GM10266 (cell line): Measurements from ENCODE around the gene HEXD.

ENCODE experiments used
- DNase-seq: peaks from one replicate; pipeline ENCODE4 v3.0.0; 2012; ENCODE audit errors: extremely low spot score
- CTCF ChIP-seq: IDR thresholded peaks from 2 replicates; pipeline ENCODE4 v1.5.1; 2012; ENCODE audit warnings: mild to moderate bottlenecking, low read depth; ENCODE audit not compliant: control insufficient read depth, insufficient read depth; ENCODE audit errors: missing control alignments

The HEXD gene

GRCh38 chr17:82440469-82440981, 22.4 kb downstream of the HEXD start:
- no peak for TF ChIP-seq CTCF
- peak; percentile 55 for DNase-seq

- no peak for TF ChIP-seq CTCF
- DNase-seq, result peak; percentile 40
These were observed 23.0 kb downstream of the HEXD start for GRCh38 chr17:82440991-82441627.

GRCh38 chr17:82441691-82442487, 23.7 kb downstream of the HEXD start:
- TF ChIP-seq CTCF, result no peak
- no peak for DNase-seq

- no peak for DNase-seq
- TF ChIP-seq CTCF, result no peak
These were observed 24.7 kb downstream of the HEXD start for GRCh38 chr17:82442643-82443464.

GRCh38 chr17:82443465-82444283, 25.5 kb downstream of the HEXD start:
- no peak for DNase-seq
- no peak for TF ChIP-seq CTCF

- no peak for DNase-seq
- TF ChIP-seq CTCF, result no peak
These were observed 26.2 kb downstream of the HEXD start for GRCh38 chr17:82444284-82444893.
